ENCODE results near the gene FAM124A. TPM values are rescaled to one million over a fixed set of nuclear protein-coding genes. Genes with fewer than 3 reads are reported as not detected.

The FAM124A gene
- total RNA-seq, 1 donor from 2014 or later, result 1.8 TPM

DNA sequence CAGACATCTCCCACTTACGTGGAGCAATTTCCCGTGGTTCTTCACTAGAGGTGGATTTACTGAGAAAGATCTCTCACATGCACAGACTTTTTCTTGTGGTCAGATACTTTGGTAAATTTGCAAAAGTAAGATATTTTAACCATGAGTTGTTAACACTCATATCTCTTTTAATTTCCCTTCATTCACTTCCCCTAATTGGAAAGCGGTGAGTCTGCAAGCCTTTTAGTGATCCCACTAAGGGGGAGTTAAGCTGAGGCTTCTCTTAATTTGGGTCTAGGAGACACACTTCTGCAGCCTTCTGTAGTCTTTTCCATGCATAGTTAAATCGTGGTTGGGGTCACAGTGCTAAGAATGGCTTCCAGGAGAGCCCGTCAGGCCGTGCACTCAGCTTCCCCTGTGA lies 86.6 kb downstream of the FAM124A start:
- Mint-ChIP-seq H3K27ac (ENCODE audit: unreplicated experiment) (no peak overlapping the region), H3K27me3 (ENCODE audit: unreplicated experiment) (peaks cover 20% of the 10 kb centered on the region), H3K36me3 (ENCODE audit: unreplicated experiment) (no peaks in the 10 kb centered on the region), H3K4me3 (ENCODE audit: unreplicated experiment) (no peak overlapping the region), H3K9me3 (ENCODE audit: unreplicated experiment) (no peaks in the 10 kb centered on the region), H3K4me1 (ENCODE audit: unreplicated experiment) (peaks cover 2% of the 10 kb centered on the region)
- TF ChIP-seq, protein P1, sequence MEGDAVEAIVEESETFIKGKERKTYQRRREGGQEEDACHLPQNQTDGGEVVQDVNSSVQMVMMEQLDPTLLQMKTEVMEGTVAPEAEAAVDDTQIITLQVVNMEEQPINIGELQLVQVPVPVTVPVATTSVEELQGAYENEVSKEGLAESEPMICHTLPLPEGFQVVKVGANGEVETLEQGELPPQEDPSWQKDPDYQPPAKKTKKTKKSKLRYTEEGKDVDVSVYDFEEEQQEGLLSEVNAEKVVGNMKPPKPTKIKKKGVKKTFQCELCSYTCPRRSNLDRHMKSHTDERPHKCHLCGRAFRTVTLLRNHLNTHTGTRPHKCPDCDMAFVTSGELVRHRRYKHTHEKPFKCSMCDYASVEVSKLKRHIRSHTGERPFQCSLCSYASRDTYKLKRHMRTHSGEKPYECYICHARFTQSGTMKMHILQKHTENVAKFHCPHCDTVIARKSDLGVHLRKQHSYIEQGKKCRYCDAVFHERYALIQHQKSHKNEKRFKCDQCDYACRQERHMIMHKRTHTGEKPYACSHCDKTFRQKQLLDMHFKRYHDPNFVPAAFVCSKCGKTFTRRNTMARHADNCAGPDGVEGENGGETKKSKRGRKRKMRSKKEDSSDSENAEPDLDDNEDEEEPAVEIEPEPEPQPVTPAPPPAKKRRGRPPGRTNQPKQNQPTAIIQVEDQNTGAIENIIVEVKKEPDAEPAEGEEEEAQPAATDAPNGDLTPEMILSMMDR (IDR thresholded peaks at IDR 0.05), result no peak
- DNase-seq (ENCODE audit: extremely low spot score, unreplicated experiment), result no peak

DNA sequence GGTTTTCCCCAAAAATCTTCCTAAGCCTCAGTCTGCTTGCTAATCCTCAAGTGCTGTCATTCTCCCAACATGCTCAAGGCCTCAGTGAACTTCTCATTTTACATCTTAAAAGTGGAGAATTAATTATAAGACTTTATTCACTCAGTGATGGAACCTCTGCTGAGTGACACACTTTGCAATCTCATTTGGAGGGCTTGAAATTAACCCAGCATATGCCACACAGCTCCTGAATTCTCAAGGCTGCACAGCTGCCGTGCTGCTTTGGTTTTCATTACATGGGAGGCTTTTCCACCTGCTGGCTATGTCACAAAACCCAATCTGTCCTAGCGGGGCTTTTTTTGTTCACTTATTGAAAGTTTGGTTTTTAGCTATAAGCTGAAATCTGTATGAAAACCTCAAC lies 89.0 kb downstream of the FAM124A start:
- no peak for DNase-seq (ENCODE audit: extremely low spot score, unreplicated experiment)
- Mint-ChIP-seq H3K4me1 (ENCODE audit: unreplicated experiment) (peaks cover 15% of the 10 kb centered on the region), H3K9me3 (ENCODE audit: unreplicated experiment) (no peaks in the 10 kb centered on the region), H3K4me3 (ENCODE audit: unreplicated experiment) (no peak overlapping the region), H3K36me3 (ENCODE audit: unreplicated experiment) (no peaks in the 10 kb centered on the region), H3K27me3 (ENCODE audit: unreplicated experiment) (peaks cover 20% of the 10 kb centered on the region), H3K27ac (ENCODE audit: unreplicated experiment) (no peak overlapping the region)
- TF ChIP-seq, protein P1 (IDR thresholded peaks at IDR 0.05), result no peak

DNA sequence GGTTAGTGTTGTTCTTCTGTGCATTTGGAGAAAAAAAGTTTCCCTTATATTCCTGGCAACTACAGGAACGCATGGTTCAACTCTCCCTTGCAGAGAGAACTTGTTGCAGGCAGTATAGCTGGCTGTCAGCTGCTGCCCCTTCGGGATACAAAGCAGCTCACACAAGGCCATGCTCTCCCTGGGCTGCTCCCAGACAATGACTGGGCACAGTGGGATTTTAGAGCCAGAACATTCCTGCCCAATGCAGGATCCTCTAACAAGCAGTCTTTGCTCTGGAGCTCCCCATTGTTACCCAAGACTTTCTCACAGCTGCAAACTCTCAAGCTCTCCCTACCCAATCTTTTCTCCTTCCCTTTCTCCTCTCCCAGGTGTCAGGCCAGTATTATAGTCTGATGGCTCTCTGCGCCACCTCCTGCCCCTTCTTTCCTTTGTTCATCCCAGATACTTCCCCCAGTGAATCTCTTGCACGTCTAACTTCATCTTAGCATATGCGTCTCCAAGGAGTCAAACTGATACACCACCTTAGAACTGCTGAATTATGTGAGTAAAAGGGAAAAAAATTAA lies 89.8 kb downstream of the FAM124A start:
- Mint-ChIP-seq H3K27ac (ENCODE audit: unreplicated experiment) (no peak overlapping the region), H3K9me3 (ENCODE audit: unreplicated experiment) (no peaks in the 10 kb centered on the region), H3K4me1 (ENCODE audit: unreplicated experiment) (peaks cover 15% of the 10 kb centered on the region), H3K36me3 (ENCODE audit: unreplicated experiment) (no peaks in the 10 kb centered on the region), H3K27me3 (ENCODE audit: unreplicated experiment) (peaks cover 20% of the 10 kb centered on the region), H3K4me3 (ENCODE audit: unreplicated experiment) (no peak overlapping the region)
- DNase-seq (ENCODE audit: extremely low spot score, unreplicated experiment), result no peak
- TF ChIP-seq, protein P1 (IDR thresholded peaks at IDR 0.05), result no peak

DNA sequence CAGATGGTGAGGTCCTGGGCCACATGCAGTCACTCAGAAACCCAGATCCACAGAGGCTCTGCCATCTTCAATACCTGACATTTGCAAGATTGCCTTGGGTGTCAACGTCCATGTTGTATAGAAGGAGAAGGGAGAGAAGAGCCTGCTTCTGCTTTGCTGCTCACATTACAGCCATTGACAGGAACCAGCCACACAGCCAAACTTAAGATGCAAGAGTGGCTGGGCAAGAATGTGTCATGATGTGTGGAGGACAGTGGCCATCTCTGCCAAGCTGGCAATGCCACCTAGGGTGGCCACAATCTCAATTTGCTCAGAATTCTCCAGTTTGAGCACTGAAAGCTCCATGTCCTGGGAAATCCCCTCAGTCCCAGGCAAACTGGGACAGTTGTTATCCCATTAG lies 91.4 kb downstream of the FAM124A start:
- H3K4me1 Mint-ChIP-seq (ENCODE audit: unreplicated experiment), result peaks cover 17% of the 10 kb centered on the region
- no peaks in the 10 kb centered on the region for H3K36me3 Mint-ChIP-seq (ENCODE audit: unreplicated experiment)
- TF ChIP-seq, protein P1 (IDR thresholded peaks at IDR 0.05), result no peak
- peaks cover 16% of the 10 kb centered on the region for H3K27me3 Mint-ChIP-seq (ENCODE audit: unreplicated experiment)
- no peaks in the 10 kb centered on the region for H3K9me3 Mint-ChIP-seq (ENCODE audit: unreplicated experiment)
- H3K4me3 Mint-ChIP-seq (ENCODE audit: unreplicated experiment), result no peak overlapping the region
- no peak for DNase-seq (ENCODE audit: extremely low spot score, unreplicated experiment)
- H3K27ac Mint-ChIP-seq (ENCODE audit: unreplicated experiment), result no peak overlapping the region

DNA sequence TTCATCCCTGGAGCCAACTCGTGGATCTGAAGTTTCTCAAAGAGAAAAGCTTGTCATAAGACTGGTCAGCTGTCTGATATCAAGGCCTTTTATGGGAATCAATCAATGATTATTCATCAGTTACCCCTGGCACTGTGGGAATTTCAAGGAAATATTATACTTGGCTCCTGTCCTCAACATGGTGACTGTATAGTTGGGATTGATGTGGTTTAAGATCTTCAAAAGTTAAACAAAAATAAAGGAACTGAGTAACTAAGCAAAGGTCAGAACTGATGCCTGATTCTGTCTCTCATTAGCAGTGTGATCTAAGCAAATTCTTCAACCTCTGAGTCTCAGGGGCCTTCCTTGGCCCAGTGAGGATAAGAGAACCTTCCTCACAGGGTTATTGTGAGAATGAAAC lies 95.1 kb downstream of the FAM124A start:
- no peaks in the 10 kb centered on the region for H3K36me3 Mint-ChIP-seq (ENCODE audit: unreplicated experiment)
- TF ChIP-seq, protein P1 (IDR thresholded peaks at IDR 0.05), result no peak
- no peak overlapping the region for H3K4me3 Mint-ChIP-seq (ENCODE audit: unreplicated experiment)
- peaks cover 19% of the 10 kb centered on the region for H3K4me1 Mint-ChIP-seq (ENCODE audit: unreplicated experiment)
- H3K27me3 Mint-ChIP-seq (ENCODE audit: unreplicated experiment), result peaks cover 4% of the 10 kb centered on the region
- H3K27ac Mint-ChIP-seq (ENCODE audit: unreplicated experiment), result no peak overlapping the region
- no peaks in the 10 kb centered on the region for H3K9me3 Mint-ChIP-seq (ENCODE audit: unreplicated experiment)
- DNase-seq (ENCODE audit: extremely low spot score, unreplicated experiment), result no peak

All from osteocyte (in vitro differentiated cells).